ENCODE measurements around the gene TSN.
"Not testable (repeated sequence)": the region's sequence is repeated elsewhere in the genome, so short reads cannot be mapped to it uniquely, and the experiment has no call there.

The TSN gene

GRCh38 chr2:121801916-121802315 is 46.5 kb downstream of the TSN start:
- no peak for DNase-seq (ENCODE audit: low read depth in 2 of 2)

- no peak for DNase-seq (ENCODE audit: low read depth in 2 of 2)
Measured at GRCh38 chr2:121803503-121803902, 48.1 kb downstream of the TSN start.

GRCh38 chr2:121804340-121804739 is 48.9 kb downstream of the TSN start:
- no peak for DNase-seq (ENCODE audit: low read depth in 2 of 2)

GRCh38 chr2:121804997-121805765 is 49.7 kb downstream of the TSN start:
- no peak for DNase-seq (ENCODE audit: low read depth in 2 of 2)

GRCh38 chr2:121805766-121806143 is 50.3 kb downstream of the TSN start:
- no peak for DNase-seq (ENCODE audit: low read depth in 2 of 2)

- DNase-seq (ENCODE audit: low read depth in 2 of 2), result not testable (repeated sequence)
Measured at GRCh38 chr2:121807771-121808170, 52.3 kb downstream of the TSN start.

DNA sequence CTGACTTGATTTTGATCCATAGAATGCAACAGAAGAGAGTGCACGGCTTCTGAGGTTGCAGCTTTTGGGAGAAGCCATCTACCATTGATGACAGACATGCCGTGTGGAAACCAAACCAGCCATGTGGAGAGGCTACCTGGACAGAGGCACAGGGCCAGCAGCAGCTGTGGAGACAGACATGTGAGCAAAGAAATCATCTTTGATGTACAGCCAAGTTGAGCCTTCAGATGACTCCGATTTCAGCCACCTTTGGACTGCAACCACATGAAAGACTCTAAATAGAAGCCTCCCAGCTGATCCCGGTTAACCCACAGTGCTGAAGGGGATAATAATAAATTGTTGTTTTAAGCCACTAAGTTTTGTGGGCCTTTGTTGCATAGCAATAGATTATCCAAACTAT is 54.2 kb downstream of the TSN start:
- no peak for DNase-seq (ENCODE audit: low read depth in 2 of 2)

DNA sequence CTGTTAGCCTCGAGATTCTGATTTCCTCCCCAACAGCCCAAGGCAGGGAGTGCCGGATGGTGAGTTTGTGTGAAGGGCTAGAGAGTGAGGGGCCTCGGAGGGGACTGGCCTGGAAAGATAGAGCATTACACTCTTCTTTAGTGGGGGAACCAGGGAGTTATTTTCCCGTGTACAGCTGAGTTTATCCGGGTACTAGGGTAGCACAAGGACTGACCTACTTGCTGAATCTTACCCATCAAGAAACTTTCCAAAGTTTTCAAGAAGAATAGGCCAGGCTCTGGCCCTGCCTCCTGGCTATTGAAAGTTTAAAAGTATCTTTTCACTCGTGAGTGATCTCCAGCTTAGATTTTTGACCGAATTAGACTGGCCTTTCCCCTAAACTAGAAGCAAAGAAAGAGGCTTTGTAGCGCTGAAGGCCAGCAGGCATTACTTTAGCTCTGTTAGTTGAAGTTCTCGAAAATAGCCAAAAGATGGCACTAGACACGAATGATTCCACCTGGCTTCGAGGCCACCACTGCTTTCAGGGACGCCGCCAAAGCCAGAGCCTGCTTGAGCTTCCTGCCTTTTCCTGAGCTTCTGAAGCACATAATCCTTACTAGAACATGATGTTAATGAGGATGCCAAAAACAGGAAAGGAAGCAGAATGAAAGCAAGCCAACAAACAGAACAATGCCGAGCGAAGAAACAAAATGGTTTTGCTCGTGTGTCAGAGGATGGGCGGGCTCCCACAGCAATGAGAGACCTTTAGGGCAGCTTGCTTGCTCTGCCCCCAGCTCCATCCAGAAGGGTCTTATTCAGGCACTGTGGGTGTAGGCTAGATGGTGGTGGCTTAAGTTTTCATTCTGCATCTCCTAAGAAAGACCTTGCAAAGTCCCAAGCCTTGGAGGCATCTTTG is 55.8 kb downstream of the TSN start:
- no peak for DNase-seq (ENCODE audit: low read depth in 2 of 2)

- not testable (repeated sequence) for DNase-seq (ENCODE audit: low read depth in 2 of 2)
Measured at GRCh38 chr2:121813083-121813482, 57.6 kb downstream of the TSN start.

DNA sequence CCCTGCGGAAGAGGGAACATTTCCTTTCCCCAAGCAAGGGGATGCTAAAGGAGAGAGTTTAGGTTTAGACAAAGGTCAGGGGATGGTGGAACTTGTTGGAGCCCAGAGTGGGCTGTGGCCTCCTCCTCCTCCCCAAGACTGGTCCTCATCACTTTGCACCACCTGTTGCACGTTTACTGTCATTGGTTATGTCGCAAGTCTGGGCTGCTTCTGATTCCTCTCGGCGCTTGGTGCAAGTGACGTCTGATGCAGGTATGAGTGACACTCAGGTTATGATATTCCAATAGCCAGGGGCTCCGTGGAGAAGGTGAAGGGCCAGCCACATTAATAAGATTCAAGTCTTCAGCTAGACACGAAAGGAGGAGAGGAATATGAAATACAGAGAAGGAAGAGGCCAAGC is 59.8 kb downstream of the TSN start:
- no peak for DNase-seq (ENCODE audit: low read depth in 2 of 2)

- DNase-seq (ENCODE audit: low read depth in 2 of 2), result no peak
Measured at GRCh38 chr2:121816797-121817196, 61.3 kb downstream of the TSN start.

GRCh38 chr2:121817304-121817703 is 61.9 kb downstream of the TSN start:
- DNase-seq (ENCODE audit: low read depth in 2 of 2), result not testable (repeated sequence)
